Renal cortical epithelial cell (primary cell): ENCODE results near the gene GALNT12. TPM values are rescaled to one million over a fixed set of nuclear protein-coding genes. Genes with fewer than 3 reads are reported as not detected.
A peak's percentile ranks its signal among the peaks of the same experiment; 100 is the strongest.

Experiments used
- DNase-seq: peaks from one replicate; pipeline ENCODE4 v3.0.0-alpha.2; 2011; ENCODE audit warnings: low read depth
- total RNA-seq: library from RNA; depleted of rRNA; stranded (reverse); fragments of >200 nt; gene quantifications from 2 replicates; pipeline ENCODE4 v1.2.3, GENCODE V29; 2014

The GALNT12 gene
- total RNA-seq, 1 donor from 2014 or later = 4.3 TPM

DNA sequence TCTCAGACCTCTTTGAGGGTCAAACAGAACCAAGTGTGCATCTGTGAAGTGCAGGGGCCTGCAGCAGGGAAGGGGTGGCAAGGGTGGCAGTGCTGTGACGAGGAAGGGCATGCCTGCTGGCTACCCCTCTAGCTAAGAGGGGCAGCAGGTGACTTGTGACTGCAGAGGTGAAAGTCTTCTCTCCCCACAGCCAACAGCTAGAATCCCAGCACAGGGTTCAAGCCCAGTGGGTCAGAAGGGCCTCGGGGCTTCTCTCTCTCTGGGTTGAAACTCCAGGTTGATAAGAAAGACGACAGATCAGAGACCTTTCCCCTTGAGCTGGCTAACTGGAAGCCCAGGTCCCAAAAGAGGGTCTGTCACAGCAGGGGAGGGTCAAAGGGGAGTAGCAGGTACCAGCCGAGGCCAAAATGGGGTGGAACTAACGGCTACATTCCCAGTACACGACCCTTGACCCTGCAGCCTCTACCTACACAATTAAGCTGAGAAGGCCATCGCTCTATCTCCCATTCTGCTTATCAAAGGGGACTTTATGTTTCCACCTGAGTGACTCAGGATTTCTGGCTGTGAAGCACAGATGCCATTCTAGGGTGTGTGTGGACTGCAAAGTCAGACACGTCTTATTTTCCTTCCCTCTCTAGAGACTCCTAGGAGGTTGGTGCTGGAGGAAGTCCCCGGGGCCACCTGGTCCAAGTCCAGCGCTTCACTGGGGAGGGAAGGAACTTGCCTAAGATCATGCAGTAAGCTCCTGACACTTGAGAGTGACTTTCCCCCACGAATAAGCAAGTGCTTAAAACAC is 25.7 kb upstream of the GALNT12 start:
- DNase-seq = peak; percentile 69

DNA sequence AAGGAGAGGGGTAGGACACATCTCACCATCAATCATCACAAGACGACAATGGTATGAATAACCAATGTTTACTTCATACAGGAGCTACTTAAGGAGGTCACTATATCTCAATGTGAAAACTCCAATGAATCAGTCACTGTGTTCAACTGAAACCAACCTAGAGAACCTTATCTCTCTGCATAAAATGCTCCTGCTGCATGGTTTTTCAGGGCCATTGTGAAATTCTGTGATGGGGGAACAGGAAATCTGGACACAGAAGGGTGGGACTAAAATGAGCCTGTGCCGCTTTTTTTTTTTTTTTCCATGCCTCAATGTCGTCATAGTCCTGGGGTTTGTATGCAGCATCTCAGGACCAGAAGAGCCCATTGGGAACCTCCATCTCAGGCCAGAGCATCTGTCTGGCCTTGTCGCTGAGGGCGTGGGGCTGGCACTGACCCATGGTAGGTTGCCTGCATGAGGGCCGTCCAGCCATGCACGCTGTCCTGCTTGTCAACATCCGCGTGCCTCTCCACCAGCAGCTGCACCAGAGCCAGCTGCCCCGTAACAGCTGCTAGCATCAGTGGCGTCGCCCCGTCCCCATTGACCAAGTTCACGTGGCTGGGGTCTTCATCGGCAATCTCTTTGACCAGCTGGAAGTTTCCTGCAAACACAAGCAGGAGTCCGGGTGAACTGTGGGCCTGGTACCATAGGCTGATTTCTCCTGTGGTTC is 23.8 kb upstream of the GALNT12 start:
- no peak for DNase-seq

DNA sequence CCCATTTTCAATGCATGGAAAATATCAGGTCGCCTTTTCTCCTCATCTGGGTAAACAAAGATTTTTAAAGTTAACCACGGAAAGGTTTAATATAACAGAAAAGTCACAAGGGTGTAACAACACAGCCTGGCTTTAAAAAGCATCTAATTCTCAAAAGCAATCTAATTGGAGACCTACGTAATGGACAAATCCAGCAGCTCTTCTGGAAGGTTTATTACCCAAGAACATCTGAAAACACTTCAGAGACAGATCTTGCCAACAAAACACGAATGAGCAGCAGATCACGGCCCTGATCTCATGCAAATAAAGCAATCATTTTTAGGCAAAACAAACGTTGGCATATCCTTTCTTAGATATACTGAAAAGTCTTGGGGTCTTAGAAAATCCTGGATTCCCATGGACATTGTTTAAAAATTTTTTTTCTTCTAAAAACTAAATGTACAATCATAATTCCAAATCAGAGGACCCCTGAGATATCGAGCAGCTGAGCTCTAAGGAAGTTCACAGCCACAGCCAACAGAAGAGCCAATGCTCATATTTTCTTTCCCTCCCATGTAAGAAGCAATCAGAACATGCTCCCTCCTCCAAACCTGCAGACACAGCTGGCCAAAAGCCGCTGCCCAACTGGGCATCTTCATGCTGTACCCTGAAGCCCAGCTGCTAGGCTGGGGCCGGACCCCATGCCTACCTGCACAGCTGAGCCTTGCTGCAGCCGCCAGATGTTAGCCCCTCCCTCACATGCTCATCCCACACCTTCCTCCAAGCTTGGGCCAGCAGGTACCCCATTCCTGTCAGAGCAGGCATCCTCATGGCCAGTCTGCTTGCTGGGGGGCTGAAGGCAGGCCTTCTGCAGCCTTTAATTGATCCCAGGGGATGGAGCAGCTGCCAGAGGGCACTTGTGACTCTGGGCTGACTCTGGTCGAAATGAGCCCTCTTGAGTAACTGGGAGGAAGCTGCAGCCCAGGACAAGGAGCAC is 22.4 kb upstream of the GALNT12 start:
- no peak for DNase-seq

DNA sequence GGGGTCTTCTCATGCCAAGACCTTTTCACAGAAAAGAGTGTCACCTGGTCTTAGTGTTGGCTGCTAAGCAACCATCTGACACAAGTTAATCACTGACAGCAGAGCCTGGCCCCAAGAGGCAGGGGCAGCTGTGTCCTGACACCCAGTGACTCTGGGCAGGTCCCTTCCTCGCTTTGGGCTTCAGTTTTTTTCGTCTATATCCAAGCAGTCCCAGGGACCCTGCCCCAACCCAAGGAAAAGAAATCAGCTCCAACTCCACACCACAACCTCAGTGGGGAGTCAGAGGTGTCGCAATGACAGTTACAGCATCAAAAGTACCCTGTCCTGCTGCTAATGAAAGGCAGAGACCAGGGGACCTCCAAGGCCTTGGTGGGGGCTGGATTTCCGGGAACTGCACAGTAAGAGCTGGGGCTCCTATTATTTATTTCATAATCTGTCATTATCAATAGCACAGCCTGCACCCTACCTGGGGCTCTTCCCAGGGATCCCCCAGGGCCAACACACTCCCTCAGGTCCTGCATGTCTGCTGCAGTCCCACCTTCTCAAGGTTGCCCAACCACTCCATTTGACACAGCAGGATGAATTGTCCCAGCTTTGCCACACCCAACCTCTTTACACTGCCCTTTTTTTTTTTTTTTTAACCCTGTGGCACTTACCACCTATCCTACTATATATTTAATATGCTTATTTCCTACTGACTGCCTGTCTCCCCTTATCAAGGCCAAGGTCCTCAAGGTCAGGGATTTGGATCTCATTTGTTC is 20.5 kb upstream of the GALNT12 start:
- DNase-seq = no peak

DNA sequence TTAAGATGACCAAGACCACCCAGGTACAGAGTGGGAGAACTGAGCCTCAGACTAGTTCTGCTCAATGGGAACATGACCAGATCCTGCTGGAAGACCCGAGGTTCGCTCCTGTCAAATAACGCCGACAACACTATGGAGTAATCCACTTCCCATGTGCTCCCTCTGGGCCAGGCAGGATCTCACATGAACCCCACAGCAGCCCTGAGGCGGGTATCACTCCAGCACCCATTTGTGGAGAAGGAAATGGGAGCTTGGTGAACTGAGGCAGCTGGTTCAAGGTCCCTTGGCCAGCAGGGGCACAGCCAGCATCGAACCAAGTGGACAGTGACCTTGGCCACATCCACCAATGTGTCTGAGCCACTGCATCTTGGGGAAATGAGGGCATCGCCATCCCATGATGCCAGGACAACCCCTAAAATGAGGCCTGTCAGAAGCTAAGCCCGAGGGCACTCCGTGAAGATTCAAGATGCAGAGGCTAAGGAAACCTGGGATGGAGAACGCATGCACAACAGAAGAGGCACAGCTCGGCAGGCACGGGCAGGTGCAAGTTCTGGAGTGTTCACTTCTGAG is 19.6 kb upstream of the GALNT12 start:
- DNase-seq = no peak

DNA sequence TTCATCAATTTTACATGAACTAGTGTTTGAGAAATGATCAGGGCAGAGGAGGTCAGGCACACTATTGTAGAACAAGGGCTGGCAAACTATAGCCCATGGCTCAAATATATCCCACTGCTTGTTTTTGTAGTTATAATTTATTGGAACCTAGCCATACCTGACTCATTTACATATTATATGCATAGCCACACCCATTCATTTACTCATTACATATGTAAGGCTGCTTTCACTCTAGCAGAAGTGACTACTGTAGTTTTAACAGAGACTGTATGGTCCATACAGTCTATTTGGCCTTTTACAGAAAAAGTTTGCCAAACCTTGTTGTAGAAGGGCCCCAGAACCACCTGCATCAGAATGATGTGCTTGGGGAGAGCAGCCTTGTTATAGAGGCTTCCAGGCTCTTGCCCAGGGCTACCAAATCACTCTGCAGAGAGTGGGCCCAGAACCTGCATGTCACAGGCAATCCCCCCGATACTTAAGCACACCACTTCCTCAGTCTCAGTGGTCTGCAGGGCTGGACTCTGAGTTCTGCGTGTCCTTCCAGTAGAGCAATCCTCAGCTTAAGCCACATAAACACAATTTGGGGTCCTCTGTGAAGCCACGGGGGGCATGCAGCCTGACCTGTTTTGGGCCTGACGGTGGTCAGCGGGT is 17.9 kb upstream of the GALNT12 start:
- no peak for DNase-seq

DNA sequence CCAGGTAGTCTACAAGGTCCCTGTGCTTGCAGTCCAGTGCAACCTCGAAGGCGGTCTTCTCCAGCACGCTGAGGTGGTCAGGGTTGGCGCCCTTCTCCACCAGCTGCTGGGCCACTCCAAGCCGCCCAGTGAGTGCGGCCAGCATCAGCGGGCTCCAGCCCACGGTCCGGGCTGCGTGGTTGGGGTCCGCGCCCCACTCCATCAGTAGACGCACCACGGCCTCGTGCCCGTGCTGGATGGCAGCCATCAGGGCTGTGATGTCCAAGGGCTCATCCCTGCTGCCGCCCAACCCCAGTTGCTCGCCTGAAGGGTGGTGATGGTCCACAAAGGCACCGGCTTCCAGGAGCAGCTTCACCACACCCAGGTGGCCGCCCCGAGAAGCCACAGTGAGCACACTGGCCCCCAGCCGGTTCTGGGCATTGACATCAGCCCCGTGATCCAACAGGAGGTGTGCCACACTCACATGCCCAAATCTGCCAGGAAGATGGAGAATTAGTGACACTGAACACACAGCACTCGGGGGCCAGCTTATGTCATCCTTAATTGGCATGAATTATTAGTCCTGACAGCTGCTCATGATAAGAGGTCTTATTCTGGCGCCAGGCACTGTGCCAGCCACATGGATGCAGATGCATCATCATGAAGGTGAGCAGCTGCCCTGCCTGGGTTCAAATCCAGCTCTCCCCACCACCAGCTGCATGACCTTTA is 17.2 kb upstream of the GALNT12 start:
- no peak for DNase-seq

DNA sequence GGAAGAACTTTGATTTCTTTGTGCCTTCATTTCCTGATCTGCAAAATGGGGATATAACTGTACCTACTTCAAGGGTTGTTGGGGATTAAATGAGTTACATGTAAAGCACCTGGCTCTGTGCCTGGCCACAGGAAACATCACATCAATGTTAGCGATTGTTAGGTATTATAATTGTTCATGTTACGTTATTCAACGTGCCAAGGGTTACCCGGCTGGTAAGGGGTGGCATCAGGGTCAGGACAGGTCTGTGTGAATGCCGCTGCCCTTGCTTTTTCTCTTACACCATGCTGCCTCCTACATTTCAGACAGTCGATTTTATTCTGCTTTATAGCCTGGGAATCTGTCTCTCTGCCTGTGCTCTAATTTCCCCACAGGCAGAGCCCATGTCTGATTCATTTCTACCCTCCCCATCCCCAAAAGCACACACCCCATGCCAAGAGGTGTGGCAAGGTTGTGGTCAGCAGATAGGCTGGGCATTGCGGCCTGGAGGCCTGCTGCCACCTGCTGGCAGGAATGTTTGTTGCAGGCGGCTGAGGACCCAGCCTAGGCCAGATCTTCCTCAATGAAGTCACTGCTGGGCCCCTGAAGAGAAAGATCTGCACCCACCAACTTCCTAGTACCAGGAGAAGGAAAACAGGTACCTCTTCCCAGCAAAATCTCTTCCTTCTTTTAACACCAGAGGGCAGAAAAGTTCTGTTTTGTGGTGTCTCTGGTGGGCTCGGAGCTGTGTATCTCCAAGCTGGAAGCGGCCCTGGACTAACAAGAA is 16.4 kb upstream of the GALNT12 start:
- peak; percentile 97 for DNase-seq

DNA sequence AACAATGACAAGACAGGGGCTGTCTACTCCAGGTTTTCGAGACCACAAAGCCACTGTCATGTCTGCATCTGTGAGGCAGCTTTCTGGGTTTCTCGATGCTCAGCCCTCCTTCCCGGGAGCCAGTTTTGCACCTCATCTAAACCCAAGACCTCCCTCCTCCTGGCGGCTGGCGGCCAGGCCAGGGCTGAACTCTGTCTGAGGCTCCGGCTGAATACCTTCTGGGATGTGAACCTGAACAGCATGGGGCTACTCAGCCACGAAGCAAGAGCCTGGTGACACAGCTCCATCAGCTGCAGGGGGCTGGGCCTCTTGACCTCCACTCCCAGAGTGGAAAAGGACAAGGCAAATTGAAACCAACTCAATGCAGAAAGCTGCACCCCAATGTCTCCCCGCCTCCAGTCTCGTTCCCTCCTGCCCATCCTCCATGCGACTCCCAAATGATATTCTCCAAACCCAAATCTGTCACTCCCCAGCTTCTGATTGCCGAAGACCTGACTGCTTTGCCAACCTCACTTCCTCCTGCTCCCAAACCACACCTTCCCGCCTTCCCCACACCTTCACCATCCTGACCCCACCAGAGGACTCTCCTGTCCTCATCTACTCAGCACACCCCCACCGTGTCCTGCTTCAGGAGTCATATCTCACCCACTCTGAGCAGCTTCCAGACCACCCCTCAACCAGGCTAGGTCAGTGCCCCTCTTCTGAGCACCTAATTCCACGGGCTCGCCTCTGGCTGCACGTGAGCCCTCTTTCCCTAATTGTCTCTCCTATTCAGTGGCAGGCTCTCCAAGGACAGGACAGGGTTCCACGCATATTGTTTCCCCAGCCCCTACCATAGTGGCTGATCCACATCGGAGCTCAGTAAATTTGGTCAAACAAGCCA is 15.6 kb upstream of the GALNT12 start:
- peak; percentile 86 for DNase-seq

DNA sequence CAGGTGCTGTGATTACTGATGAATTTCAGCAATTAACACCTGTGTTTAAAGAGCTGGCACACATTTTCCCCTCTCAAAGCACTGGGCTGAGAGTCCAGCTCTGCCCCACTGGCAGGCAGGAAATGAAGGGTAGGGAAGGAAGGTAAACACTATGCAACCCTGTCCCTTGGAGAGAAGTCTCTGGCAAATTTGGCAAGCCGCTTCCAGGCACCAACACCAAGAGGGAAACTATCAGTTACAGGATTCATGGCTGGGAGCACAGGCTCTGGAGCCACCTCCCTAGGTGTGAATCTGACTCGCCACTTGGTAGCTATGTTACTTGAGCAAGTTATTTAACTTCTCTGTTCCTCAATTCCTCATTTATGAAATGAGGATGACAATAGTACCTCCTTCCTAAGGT is 14.4 kb upstream of the GALNT12 start:
- DNase-seq = no peak

DNA sequence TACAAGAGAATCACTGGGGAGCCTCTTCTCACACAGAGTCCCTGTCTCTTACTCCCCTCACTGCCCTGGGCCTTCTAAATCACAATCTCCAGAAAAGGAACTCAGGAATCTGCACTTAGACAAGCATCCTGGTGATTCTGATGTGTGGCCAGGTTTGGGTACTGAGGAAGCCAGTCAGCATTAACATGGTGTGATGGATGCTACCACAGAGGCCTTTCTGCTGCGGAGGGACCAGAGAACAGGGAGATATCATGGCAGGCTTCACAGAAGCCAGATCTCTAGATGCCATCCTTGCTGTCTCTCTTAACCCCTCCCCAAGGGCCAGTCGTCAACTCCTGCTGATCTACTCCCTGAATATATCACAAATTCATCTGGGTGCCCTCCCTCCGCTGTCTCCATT is 12.7 kb upstream of the GALNT12 start:
- DNase-seq = no peak

DNA sequence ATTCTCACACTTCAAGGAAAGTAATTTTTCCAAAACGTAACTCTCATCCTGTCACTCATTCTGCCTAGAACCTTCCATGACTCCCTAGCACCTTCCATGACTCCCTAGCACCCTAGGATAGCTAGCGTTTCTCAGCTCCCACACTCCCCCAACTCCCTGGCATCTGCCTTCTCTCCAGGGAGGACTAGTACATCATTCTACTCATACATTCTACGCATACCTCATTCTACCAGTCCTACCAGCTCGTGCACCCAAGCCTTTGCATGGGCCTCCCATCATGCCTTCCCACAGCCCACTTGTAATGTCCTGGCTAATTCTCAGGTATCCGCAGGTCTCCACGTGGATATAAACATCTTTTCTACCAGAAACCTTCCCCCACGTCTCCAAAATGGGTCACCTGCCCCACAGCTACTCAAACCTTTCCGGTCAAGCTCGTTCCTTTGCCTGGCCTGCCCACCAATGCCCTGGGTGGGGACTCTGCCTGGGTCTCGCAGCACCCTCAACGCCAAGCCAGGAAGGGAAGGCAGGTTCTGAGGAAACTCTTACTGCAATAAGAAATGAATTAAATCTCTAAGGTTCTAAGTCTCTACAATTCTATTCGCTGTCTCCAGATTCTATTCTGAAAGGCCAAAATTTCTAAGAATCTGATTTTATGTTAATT is 12.0 kb upstream of the GALNT12 start:
- DNase-seq = no peak

DNA sequence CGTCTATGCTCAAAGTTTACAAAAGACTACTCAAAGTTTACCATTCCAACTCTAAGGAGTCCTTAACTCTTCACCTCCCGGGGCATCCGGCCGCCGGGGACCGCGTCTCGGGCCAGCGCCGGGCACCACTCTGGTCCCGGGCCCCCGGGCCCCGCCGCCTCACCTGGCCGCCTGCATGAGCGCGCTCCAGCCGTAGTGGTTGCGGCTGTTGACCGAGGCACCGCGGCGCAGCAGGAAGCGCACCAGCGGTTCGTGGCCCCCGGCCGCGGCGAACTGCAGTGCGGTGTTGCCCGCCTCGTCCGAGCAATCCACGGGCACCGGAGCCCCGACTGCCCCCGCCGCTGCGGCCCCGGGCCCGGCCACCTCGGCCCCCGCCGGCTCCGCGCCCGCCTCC is 11.5 kb upstream of the GALNT12 start:
- DNase-seq = no peak

DNA sequence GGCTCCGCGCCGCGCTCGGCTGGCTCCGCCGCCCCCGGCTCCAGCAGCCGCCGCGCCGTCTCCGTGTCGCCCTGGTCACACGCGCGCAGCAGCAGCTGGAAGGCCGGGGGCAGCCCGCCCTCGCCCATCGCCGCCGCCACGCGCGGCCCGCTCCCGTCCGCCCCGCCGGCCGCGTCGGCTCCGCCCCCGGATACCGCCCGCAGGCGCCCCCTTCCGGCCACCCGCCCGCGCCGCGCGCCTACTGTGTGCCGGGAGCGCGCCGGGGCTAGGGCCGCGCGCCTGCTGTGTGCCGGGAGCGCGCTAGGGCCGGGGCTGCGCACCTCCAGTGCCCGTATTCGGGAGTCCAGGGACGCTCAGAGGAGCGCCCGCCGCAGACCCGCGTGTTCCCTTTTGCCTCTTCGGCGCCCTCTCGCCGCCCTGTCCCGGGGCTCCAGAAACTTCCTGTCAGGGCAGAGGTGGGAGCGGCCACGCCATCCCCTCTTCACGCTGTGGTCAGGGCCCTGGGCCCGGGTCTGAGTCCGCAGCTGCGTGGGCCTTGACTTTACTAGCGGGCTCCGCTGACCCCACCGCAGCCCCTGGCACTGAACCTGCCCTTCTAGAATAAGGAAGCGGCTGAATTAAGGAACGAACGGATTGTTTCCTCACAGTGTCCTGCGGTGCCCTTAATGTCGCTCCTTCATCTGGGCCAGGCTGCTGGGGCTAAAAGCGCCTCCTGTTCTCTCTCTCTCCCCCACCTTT is 10.9 kb upstream of the GALNT12 start, which contains the start of gene ANKS6:
Gene ANKS6, minus strand, starts transcription at position 192 of the 738 bp plus-strand sequence. Its CDS starts 64 bp downstream, at position 128.
- no peak for DNase-seq

DNA sequence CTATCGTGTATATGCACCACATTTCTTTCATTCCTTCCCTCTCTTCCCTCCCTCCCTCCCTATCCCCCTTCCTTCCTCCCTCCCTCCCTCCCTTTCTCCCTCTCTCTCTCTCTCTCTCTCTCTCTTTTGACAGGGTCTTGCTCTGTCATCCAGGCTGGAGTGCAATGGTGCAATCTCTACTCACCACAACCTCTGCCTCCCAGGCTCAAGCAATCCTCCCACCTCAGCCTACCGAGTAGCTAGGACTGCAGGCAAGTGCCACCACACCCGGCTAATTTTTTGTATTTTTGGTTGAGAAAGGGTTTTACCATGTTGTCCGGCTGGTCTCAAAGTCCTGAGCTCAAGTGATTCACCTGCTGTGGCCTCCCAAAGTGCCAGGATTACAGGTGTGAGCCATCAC is 10.0 kb upstream of the GALNT12 start:
- no peak for DNase-seq

DNA sequence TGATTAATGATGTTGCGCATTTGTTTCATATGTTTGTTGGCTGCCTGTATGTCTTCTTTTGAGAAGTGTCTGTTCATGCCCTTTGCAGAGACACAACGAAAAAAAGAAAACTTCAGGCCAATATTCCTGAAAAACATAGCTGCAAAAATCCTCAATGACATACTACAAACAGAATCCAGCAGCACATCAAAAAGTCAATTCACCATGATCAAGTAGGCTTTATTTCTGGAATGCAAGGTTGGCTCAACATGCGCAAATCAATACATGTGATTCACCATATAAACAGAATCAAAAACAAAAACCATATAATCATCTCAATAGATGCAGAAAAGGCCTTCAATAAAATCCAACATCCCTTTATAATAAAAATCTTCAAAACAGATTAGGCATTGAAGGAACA is 9.2 kb upstream of the GALNT12 start:
- no peak for DNase-seq

DNA sequence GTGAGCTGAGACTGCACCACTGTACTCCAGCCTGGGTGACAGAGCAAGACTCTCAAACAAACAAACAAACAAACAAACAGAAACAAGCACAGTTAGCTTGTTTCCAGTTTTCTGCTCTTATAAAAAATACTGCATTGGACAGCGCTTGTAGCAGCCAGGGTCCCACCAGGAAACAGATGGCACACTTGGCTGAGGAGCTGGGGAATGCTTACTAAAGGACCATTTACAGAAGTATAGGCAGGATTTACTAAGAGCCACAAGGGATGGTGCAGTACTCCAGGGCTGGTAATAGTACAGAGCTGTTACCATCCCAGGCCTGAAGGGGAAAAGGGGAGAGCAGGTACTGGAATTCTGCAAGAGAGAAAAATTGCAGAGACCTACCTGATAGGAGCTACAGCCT is 5.9 kb upstream of the GALNT12 start:
- DNase-seq = no peak
